T-helper 2 cell treated with Interferon-gamma antibody and Interleukin-4, amounts not matched to agents 5 μg/mL and 100 μg/mL, for 36 hours (primary cell): ENCODE measurements around the gene PCDHB7.
"Not testable (repeated sequence)": the region's sequence is repeated elsewhere in the genome, so short reads cannot be mapped to it uniquely, and the experiment has no call there.

Experiments
- DNase-seq: peaks from one replicate; pipeline ENCODE4 v3.0.0; 2021; ENCODE audit warnings: low spot score
- H3K27ac Mint-ChIP-seq: one replicate; pipeline ENCODE4 v1.8.0; 2021; ENCODE audit warnings: mild to moderate bottlenecking, mixed read lengths
- H3K27me3 Mint-ChIP-seq: one replicate; pipeline ENCODE4 v1.8.0; 2021; ENCODE audit warnings: low read depth, mixed read lengths
- H3K36me3 Mint-ChIP-seq: one replicate; pipeline ENCODE4 v1.8.0; 2021; ENCODE audit warnings: low read depth, mixed read lengths
- H3K4me1 Mint-ChIP-seq: one replicate; pipeline ENCODE4 v1.8.0; 2021; ENCODE audit warnings: low read depth, mixed read lengths
- H3K4me3 Mint-ChIP-seq: one replicate; pipeline ENCODE4 v1.8.0; 2022; ENCODE audit warnings: mild to moderate bottlenecking, moderate library complexity, mixed read lengths
- H3K9me3 Mint-ChIP-seq: one replicate; pipeline ENCODE4 v1.8.0; 2021; ENCODE audit warnings: mixed read lengths

Gene PCDHB7

DNA sequence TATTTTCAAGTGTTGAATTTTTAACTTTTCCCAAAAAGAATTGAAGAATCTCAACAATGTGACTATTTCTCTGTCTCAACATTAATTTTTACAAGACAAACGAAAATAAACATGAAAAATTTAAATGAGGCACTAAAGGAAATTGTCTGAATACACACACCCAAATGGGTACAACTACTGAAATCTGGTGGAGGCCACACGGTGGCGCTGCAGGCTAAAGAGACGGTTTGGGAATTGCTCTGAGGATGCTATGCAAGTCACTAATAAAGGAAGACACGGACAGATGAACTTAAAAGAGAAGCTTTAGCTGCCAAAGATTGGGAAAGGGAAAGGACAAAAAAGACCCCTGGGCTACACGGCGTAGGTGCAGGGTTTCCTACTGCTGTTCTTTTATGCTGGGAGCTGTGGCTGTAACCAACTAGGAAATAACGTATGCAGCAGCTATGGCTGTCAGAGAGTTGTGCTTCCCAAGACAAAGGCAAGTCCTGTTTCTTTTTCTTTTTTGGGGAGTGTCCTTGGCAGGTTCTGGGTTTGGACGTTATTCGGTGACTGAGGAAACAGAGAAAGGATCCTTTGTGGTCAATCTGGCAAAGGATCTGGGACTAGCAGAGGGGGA lies 19.8 kb downstream of the PCDHB7 start, which contains the start of gene PCDHB10:
Gene PCDHB10 (plus strand): TSS at position 244 of the 616 bp plus-strand sequence. CDS start 200 bp downstream, at position 444.
- no peak within 1 kb of the TSS for H3K27ac Mint-ChIP-seq
- peaks cover 11% of the 10 kb centered on the region for H3K36me3 Mint-ChIP-seq
- H3K9me3 Mint-ChIP-seq: peaks cover 37% of the 10 kb centered on the region
- H3K27me3 Mint-ChIP-seq: no peaks in the 10 kb centered on the region
- H3K4me1 Mint-ChIP-seq: no peaks in the 10 kb centered on the region
- no peak for DNase-seq
- H3K4me3 Mint-ChIP-seq: no peak within 1 kb of the TSS

DNA sequence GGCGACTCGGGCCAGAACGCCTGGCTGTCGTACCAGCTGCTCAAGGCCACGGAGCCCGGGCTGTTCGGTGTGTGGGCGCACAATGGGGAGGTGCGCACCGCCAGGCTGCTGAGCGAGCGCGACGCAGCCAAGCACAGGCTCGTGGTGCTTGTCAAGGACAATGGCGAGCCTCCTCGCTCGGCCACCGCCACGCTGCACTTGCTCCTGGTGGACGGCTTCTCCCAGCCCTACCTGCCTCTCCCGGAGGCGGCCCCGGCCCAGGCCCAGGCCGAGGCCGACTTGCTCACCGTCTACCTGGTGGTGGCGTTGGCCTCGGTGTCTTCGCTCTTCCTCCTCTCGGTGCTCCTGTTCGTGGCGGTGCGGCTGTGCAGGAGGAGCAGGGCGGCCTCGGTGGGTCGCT lies 21.9 kb downstream of the PCDHB7 start:
- not testable (repeated sequence) for H3K4me3 Mint-ChIP-seq, H3K27ac Mint-ChIP-seq, H3K36me3 Mint-ChIP-seq, H3K4me1 Mint-ChIP-seq, H3K27me3 Mint-ChIP-seq, DNase-seq
- peaks cover 45% of the 10 kb centered on the region for H3K9me3 Mint-ChIP-seq

GRCh38 chr5:141196363-141196762 lies 23.9 kb downstream of the PCDHB7 start:
- no peaks in the 10 kb centered on the region for H3K4me1 Mint-ChIP-seq
- H3K27ac Mint-ChIP-seq: no peak overlapping the region
- H3K36me3 Mint-ChIP-seq: peaks cover 4% of the 10 kb centered on the region
- no peak overlapping the region for H3K4me3 Mint-ChIP-seq
- H3K27me3 Mint-ChIP-seq: no peaks in the 10 kb centered on the region
- H3K9me3 Mint-ChIP-seq: peaks cover 55% of the 10 kb centered on the region
- DNase-seq: no peak

- Mint-ChIP-seq H3K27ac (no peak within 1 kb of the TSS), H3K4me1 (no peaks in the 10 kb centered on the region), H3K27me3 (no peaks in the 10 kb centered on the region), H3K4me3 (no peak within 1 kb of the TSS), H3K9me3 (peaks cover 48% of the 10 kb centered on the region), H3K36me3 (no peaks in the 10 kb centered on the region)
- no peak for DNase-seq
These were observed 27.2 kb downstream of the PCDHB7 start, which contains the start of gene PCDHB11 for GRCh38 chr5:141199359-141200235. PCDHB11 (plus strand) TSS chr5:141199627; CDS start chr5:141199775, 148 bp downstream.

- H3K4me1 Mint-ChIP-seq, DNase-seq, H3K4me3 Mint-ChIP-seq, H3K36me3 Mint-ChIP-seq, H3K27me3 Mint-ChIP-seq, H3K27ac Mint-ChIP-seq: not testable (repeated sequence)
- peaks cover 44% of the 10 kb centered on the region for H3K9me3 Mint-ChIP-seq
These were observed 28.7 kb downstream of the PCDHB7 start for GRCh38 chr5:141201126-141201525.

DNA sequence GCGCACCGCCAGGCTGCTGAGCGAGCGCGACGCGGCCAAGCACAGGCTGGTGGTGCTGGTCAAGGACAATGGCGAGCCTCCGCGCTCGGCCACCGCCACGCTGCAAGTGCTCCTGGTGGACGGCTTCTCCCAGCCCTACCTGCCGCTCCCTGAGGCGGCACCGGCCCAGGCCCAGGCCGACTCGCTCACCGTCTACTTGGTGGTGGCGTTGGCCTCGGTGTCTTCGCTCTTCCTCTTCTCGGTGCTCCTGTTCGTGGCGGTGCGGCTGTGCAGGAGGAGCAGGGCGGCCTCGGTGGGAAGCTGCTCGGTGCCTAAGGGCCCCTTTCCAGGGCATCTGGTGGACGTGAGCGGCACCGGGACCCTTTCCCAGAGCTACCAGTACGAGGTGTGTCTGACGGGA lies 29.2 kb downstream of the PCDHB7 start:
- H3K27me3 Mint-ChIP-seq, H3K4me3 Mint-ChIP-seq, H3K4me1 Mint-ChIP-seq, DNase-seq, H3K27ac Mint-ChIP-seq, H3K36me3 Mint-ChIP-seq: not testable (repeated sequence)
- peaks cover 39% of the 10 kb centered on the region for H3K9me3 Mint-ChIP-seq

DNA sequence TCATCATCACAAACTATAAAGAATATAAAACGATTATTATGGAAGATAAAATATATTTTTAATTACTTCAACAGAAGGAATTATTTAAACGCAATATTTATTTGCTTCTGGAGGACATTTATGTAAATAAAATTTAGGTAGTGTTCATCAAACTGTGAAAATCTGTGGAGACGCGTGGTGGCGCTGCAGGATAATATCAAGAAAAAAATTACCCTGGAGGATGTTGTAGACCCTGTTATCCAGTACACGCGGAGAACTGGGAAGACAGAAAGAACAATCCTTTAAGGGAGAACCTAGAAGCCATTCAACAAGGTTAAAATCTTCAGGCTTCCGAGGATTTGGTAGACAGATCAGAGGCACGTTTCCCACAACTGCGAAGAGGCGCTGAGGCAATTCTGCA lies 36.0 kb downstream of the PCDHB7 start, which contains the start of gene PCDHB12:
Gene PCDHB12 (plus strand): TSS at position 242 of the 400 bp plus-strand sequence. CDS start 189 bp downstream, outside the sequence.
- Mint-ChIP-seq H3K9me3 (peaks cover 12% of the 10 kb centered on the region), H3K27ac (no peak within 1 kb of the TSS), H3K27me3 (no peaks in the 10 kb centered on the region), H3K4me1 (no peaks in the 10 kb centered on the region), H3K4me3 (no peak within 1 kb of the TSS), H3K36me3 (no peaks in the 10 kb centered on the region)
- no peak for DNase-seq

DNA sequence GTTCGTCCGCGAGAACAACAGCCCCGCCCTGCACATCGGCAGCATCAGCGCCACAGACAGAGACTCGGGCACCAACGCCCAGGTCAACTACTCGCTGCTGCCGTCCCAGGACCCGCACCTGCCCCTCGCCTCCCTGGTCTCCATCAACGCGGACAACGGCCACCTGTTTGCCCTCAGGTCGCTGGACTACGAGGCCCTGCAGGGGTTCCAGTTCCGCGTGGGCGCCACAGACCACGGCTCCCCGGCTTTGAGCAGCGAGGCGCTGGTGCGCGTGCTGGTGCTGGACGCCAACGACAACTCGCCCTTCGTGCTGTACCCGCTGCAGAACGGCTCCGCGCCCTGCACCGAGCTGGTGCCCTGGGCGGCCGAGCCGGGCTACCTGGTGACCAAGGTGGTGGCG lies 37.8 kb downstream of the PCDHB7 start:
- not testable (repeated sequence) for DNase-seq, H3K27me3 Mint-ChIP-seq, H3K27ac Mint-ChIP-seq, H3K4me3 Mint-ChIP-seq, H3K36me3 Mint-ChIP-seq, H3K4me1 Mint-ChIP-seq
- H3K9me3 Mint-ChIP-seq: peaks cover 21% of the 10 kb centered on the region

DNA sequence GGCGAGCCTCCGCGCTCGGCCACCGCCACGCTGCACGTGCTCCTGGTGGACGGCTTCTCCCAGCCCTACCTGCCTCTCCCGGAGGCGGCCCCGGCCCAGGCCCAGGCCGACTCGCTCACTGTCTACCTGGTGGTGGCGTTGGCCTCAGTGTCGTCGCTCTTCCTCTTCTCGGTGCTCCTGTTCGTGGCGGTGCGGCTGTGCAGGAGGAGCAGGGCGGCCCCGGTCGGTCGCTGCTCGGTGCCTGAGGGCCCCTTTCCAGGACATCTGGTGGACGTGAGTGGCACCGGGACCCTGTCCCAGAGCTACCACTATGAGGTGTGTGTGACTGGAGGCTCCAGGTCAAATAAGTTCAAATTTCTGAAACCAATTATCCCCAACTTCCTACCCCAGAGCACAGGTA lies 38.4 kb downstream of the PCDHB7 start:
- not testable (repeated sequence) for H3K27ac Mint-ChIP-seq, H3K27me3 Mint-ChIP-seq, H3K36me3 Mint-ChIP-seq, H3K4me3 Mint-ChIP-seq, H3K4me1 Mint-ChIP-seq, DNase-seq
- peaks cover 23% of the 10 kb centered on the region for H3K9me3 Mint-ChIP-seq

DNA sequence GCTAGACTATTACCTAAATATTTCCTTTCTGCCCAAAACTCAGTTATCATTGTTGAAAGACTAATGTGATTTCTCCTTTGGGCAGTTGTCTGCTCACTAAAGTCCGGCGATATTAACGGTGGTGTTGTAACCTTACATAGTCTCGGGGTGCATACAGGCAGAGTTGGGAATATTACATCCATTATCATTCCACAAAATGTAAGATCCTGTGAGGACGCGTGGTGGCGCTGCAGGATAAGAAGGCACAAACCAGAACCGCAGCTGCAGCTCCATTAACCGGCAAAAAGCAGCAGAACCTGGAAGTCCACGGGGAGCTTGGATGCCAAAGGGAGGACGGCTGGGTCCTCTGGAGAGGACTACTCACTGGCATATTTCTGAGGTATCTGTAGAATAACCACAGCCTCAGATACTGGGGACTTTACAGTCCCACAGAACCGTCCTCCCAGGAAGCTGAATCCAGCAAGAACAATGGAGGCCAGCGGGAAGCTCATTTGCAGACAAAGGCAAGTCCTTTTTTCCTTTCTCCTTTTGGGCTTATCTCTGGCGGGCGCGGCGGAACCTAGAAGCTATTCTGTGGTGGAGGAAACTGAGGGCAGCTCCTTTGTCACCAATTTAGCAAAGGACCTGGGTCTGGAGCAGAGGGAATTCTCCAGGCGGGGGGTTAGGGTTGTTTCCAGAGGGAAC lies 41.4 kb downstream of the PCDHB7 start, which contains the start of gene PCDHB13:
Gene PCDHB13 (plus strand): TSS at position 264 of the 684 bp plus-strand sequence. CDS start 205 bp downstream, at position 469.
- not testable (repeated sequence) for H3K27me3 Mint-ChIP-seq, H3K36me3 Mint-ChIP-seq, H3K4me3 Mint-ChIP-seq, DNase-seq, H3K27ac Mint-ChIP-seq, H3K4me1 Mint-ChIP-seq
- peaks cover 32% of the 10 kb centered on the region for H3K9me3 Mint-ChIP-seq

DNA sequence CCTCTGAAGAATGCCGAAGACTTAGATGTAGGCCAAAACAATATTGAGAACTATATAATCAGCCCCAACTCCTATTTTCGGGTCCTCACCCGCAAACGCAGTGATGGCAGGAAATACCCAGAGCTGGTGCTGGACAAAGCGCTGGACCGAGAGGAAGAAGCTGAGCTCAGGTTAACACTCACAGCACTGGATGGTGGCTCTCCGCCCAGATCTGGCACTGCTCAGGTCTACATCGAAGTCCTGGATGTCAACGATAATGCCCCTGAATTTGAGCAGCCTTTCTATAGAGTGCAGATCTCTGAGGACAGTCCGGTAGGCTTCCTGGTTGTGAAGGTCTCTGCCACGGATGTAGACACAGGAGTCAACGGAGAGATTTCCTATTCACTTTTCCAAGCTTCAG lies 42.1 kb downstream of the PCDHB7 start:
- H3K36me3 Mint-ChIP-seq, DNase-seq, H3K4me3 Mint-ChIP-seq, H3K27ac Mint-ChIP-seq, H3K27me3 Mint-ChIP-seq, H3K4me1 Mint-ChIP-seq: not testable (repeated sequence)
- H3K9me3 Mint-ChIP-seq: peaks cover 33% of the 10 kb centered on the region

DNA sequence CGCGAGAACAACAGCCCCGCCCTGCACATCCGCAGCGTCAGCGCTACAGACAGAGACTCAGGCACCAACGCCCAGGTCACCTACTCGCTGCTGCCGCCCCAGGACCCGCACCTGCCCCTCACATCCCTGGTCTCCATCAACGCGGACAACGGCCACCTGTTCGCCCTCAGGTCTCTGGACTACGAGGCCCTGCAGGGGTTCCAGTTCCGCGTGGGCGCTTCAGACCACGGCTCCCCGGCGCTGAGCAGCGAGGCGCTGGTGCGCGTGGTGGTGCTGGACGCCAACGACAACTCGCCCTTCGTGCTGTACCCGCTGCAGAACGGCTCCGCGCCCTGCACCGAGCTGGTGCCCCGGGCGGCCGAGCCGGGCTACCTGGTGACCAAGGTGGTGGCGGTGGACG lies 43.1 kb downstream of the PCDHB7 start:
- not testable (repeated sequence) for H3K27ac Mint-ChIP-seq, H3K36me3 Mint-ChIP-seq, H3K4me3 Mint-ChIP-seq, DNase-seq, H3K27me3 Mint-ChIP-seq, H3K4me1 Mint-ChIP-seq
- H3K9me3 Mint-ChIP-seq: peaks cover 34% of the 10 kb centered on the region

- H3K9me3 Mint-ChIP-seq: peaks cover 34% of the 10 kb centered on the region
- H3K27me3 Mint-ChIP-seq, H3K27ac Mint-ChIP-seq, H3K36me3 Mint-ChIP-seq, H3K4me3 Mint-ChIP-seq, DNase-seq, H3K4me1 Mint-ChIP-seq: not testable (repeated sequence)
These were observed 43.6 kb downstream of the PCDHB7 start for GRCh38 chr5:141216035-141216434.
